Neural progenitor cell (in vitro differentiated cells): ENCODE results near the gene ATP8B3. TPM values are rescaled to one million over a fixed set of nuclear protein-coding genes. Genes with fewer than 3 reads are reported as not detected.
A peak's percentile ranks its signal among the peaks of the same experiment; 100 is the strongest.

Experiments used
- DNase-seq: peaks from one replicate; pipeline ENCODE4 v3.0.0-alpha.2; 2016; ENCODE audit warnings: low spot score
- H2AFZ ChIP-seq: fragments of 200-600 bp; sonication (generic); replicated peaks from 2 replicates; pipeline ENCODE4 v1.6.1; 2016; ENCODE audit warnings: antibody characterized with exemption
- H3F3A ChIP-seq: fragments of 200-600 bp; sonication (generic); 2 replicates; pipeline ENCODE4 v1.6.1; 2016; ENCODE audit warnings: antibody characterized with exemption, low read depth
- H3K27ac ChIP-seq: fragments of 200-600 bp; sonication (generic); 2 replicates; pipeline ENCODE4 v1.5.1; 2016; ENCODE audit warnings: mild to moderate bottlenecking
- H3K27me3 ChIP-seq: fragments of 200-600 bp; sonication (generic); 2 replicates; pipeline ENCODE4 v1.6.1; 2016; ENCODE audit warnings: mild to moderate bottlenecking, moderate library complexity
- H3K36me3 ChIP-seq: fragments of 200-600 bp; sonication (generic); 2 replicates; pipeline ENCODE4 v1.5.1; 2016
- H3K4me1 ChIP-seq: fragments of 200-600 bp; sonication (generic); 2 replicates; pipeline ENCODE4 v1.6.1; 2016; ENCODE audit warnings: mixed run types
- H3K4me2 ChIP-seq: fragments of 200-600 bp; sonication (generic); 2 replicates; pipeline ENCODE4 v1.6.1; 2016
- H3K4me3 ChIP-seq: fragments of 200-600 bp; sonication (generic); 2 replicates; pipeline ENCODE4 v1.5.1; 2016
- H3K79me2 ChIP-seq: fragments of 200-600 bp; sonication (generic); 2 replicates; pipeline ENCODE4 v1.6.1; 2016; ENCODE audit warnings: low read depth
- H3K9ac ChIP-seq: fragments of 200-600 bp; sonication (generic); 2 replicates; pipeline ENCODE4 v1.6.1; 2016
- H3K9me3 ChIP-seq: fragments of 200-600 bp; sonication (generic); 2 replicates; pipeline ENCODE4 v1.5.1; 2016; ENCODE audit warnings: low read depth
- H4K20me1 ChIP-seq: fragments of 200-600 bp; sonication (generic); 2 replicates; pipeline ENCODE4 v1.6.1; 2016; ENCODE audit warnings: low read depth
- H3K27ac Mint-ChIP-seq: 3 replicates; pipeline ENCODE4 v1.8.0; 2021; ENCODE audit warnings: mixed read lengths
- H3K27me3 Mint-ChIP-seq: 2 replicates; pipeline ENCODE4 v1.8.0; 2022; ENCODE audit warnings: low read depth, mild to moderate bottlenecking, inconsistent platforms, moderate library complexity, mixed read lengths; ENCODE audit not compliant: insufficient read depth
- H3K36me3 Mint-ChIP-seq: 3 replicates; pipeline ENCODE4 v1.8.0; 2021; ENCODE audit warnings: mixed read lengths
- H3K4me1 Mint-ChIP-seq: 3 replicates; pipeline ENCODE4 v1.8.0; 2021; ENCODE audit warnings: mixed read lengths
- H3K4me3 Mint-ChIP-seq: 3 replicates; pipeline ENCODE4 v1.8.0; 2021; ENCODE audit warnings: mild to moderate bottlenecking, moderate library complexity, mixed read lengths
- H3K9me3 Mint-ChIP-seq: 3 replicates; pipeline ENCODE4 v1.8.0; 2020; ENCODE audit warnings: mixed read lengths
- CTCF ChIP-seq: fragments of 200-600 bp; sonication (generic); IDR thresholded peaks from 2 replicates; pipeline ENCODE4 v1.5.1; 2017; ENCODE audit warnings: antibody characterized with exemption, mild to moderate bottlenecking
- EZH2 ChIP-seq: fragments of 200-600 bp; sonication (generic); IDR thresholded peaks from 2 replicates; pipeline ENCODE4 v1.6.1; 2017; ENCODE audit warnings: antibody characterized with exemption, mild to moderate bottlenecking, moderate library complexity
- EZH2phosphoT487 ChIP-seq: fragments of 200-600 bp; sonication (generic); IDR thresholded peaks from 2 replicates; pipeline ENCODE4 v1.6.1; 2017; ENCODE audit warnings: antibody characterized with exemption
- total RNA-seq: library from RNA; depleted of rRNA; stranded (reverse); fragments of >200 nt; gene quantifications from 2 replicates; pipeline ENCODE4 v1.2.3, GENCODE V29; 2015; ENCODE audit warnings: low replicate concordance

The ATP8B3 gene
- total RNA-seq, 1 donor from 2014 or later: 0.06 TPM

GRCh38 chr19:1837222-1837565 lies 25.1 kb upstream of the ATP8B3 start:
- no peak overlapping the region for H3K27ac Mint-ChIP-seq
- no peak overlapping the region for H3K4me2 ChIP-seq
- TF ChIP-seq EZH2: no peak
- no peak for TF ChIP-seq CTCF
- no peak for TF ChIP-seq EZH2phosphoT487
- DNase-seq: no peak
- H3K27ac ChIP-seq: no peak overlapping the region
- H3K9me3 Mint-ChIP-seq: no peaks in the 10 kb centered on the region
- peaks cover 3% of the 10 kb centered on the region for H3K27me3 Mint-ChIP-seq
- H3K9me3 ChIP-seq: no peaks in the 10 kb centered on the region
- no peaks in the 10 kb centered on the region for H3K36me3 ChIP-seq
- no peaks in the 10 kb centered on the region for H3K36me3 Mint-ChIP-seq
- no peaks in the 10 kb centered on the region for H3K27me3 ChIP-seq
- H3K4me1 ChIP-seq: peaks cover 5% of the 10 kb centered on the region
- H3K4me1 Mint-ChIP-seq: peaks cover 15% of the 10 kb centered on the region
- H3F3A ChIP-seq: no peaks in the 10 kb centered on the region
- peaks cover 97% of the 10 kb centered on the region for H4K20me1 ChIP-seq
- H3K79me2 ChIP-seq: peaks cover 90% of the 10 kb centered on the region
- H3K4me3 Mint-ChIP-seq: no peak overlapping the region
- no peak overlapping the region for H2AFZ ChIP-seq
- H3K4me3 ChIP-seq: no peak overlapping the region
- H3K9ac ChIP-seq: no peak overlapping the region

- no peaks in the 10 kb centered on the region for H3K36me3 ChIP-seq
- no peaks in the 10 kb centered on the region for H3F3A ChIP-seq
- H3K79me2 ChIP-seq: peaks cover 89% of the 10 kb centered on the region
- peaks cover 17% of the 10 kb centered on the region for H3K4me1 Mint-ChIP-seq
- H3K36me3 Mint-ChIP-seq: no peaks in the 10 kb centered on the region
- TF ChIP-seq EZH2 (no peak), CTCF (no peak)
- no peak overlapping the region for H3K4me3 ChIP-seq
- DNase-seq: no peak
- no peaks in the 10 kb centered on the region for H3K27me3 ChIP-seq
- H3K9ac ChIP-seq: no peak overlapping the region
- no peak overlapping the region for H3K4me2 ChIP-seq
- peaks cover 5% of the 10 kb centered on the region for H3K4me1 ChIP-seq
- H3K27ac ChIP-seq: no peak overlapping the region
- H3K4me3 Mint-ChIP-seq: no peak overlapping the region
- peaks cover 3% of the 10 kb centered on the region for H3K27me3 Mint-ChIP-seq
- no peaks in the 10 kb centered on the region for H3K9me3 ChIP-seq
- H3K27ac Mint-ChIP-seq: no peak overlapping the region
- H3K9me3 Mint-ChIP-seq: no peaks in the 10 kb centered on the region
- H2AFZ ChIP-seq: no peak overlapping the region
- H4K20me1 ChIP-seq: peaks cover 96% of the 10 kb centered on the region
Observed at GRCh38 chr19:1836458-1837221, 24.6 kb upstream of the ATP8B3 start.

- Histone ChIP-seq H3K27ac (no peak overlapping the region), H3K36me3 (no peaks in the 10 kb centered on the region)
Observed at GRCh38 chr19:1833540-1833939, 21.5 kb upstream of the ATP8B3 start.

More at GRCh38 chr19:1833540-1833939, 21.5 kb upstream of the ATP8B3 start:
- Histone ChIP-seq H3K9ac (no peak overlapping the region), H3K4me3 (no peak overlapping the region), H3F3A (no peaks in the 10 kb centered on the region), H3K4me2 (no peak overlapping the region), H3K27me3 (no peaks in the 10 kb centered on the region), H2AFZ (no peak overlapping the region), H3K4me1 (no peaks in the 10 kb centered on the region), H3K79me2 (peaks cover 73% of the 10 kb centered on the region), H4K20me1 (peaks cover 65% of the 10 kb centered on the region), H3K9me3 (no peaks in the 10 kb centered on the region)
- no peaks in the 10 kb centered on the region for H3K9me3 Mint-ChIP-seq
- TF ChIP-seq CTCF: no peak
- TF ChIP-seq EZH2phosphoT487: no peak
- TF ChIP-seq EZH2: no peak
- peaks cover 3% of the 10 kb centered on the region for H3K27me3 Mint-ChIP-seq
- no peak overlapping the region for H3K4me3 Mint-ChIP-seq
- H3K4me1 Mint-ChIP-seq: peaks cover 9% of the 10 kb centered on the region
- no peaks in the 10 kb centered on the region for H3K36me3 Mint-ChIP-seq
- H3K27ac Mint-ChIP-seq: peak overlapping the region; percentile 50
- no peak for DNase-seq
